GM12891 (cell line): ENCODE results near the gene NR1H3.

ENCODE experiments used
- POLR2A ChIP-seq: IDR thresholded peaks from 2 replicates; pipeline ENCODE4 v1.6.1; 2011; ENCODE audit warnings: low read depth, low read length, control low read depth
- POLR2AphosphoS5 ChIP-seq: IDR thresholded peaks from 2 replicates; pipeline ENCODE4 v1.6.1; 2011; ENCODE audit warnings: low read depth, low read length, control low read depth
- TAF1 ChIP-seq: IDR thresholded peaks from 2 replicates; pipeline ENCODE4 v1.6.1; 2011; ENCODE audit warnings: low read depth, low read length, control low read depth

GRCh38 chr11:47260366-47260765 lies 2.6 kb downstream of the NR1H3 start:
- TF ChIP-seq POLR2A: no peak
- TF ChIP-seq TAF1: no peak
- no peak for TF ChIP-seq POLR2AphosphoS5
